PC-9 (cell line): ENCODE results near the gene CACNA1B.

Experiments used
- EZH2 ChIP-seq: fragments of 200-600 bp; sonication (generic); IDR thresholded peaks from 2 replicates; pipeline ENCODE4 v1.8.0; 2017; ENCODE audit warnings: antibody characterized with exemption, low read depth
- TF ChIP-seq, protein P1 (sequence below): fragments of 200-600 bp; sonication (generic); conservative IDR thresholded peaks from 2 replicates; pipeline ENCODE4 v1.6.1; 2017; ENCODE audit warnings: mixed run types, antibody characterized with exemption, mild to moderate bottlenecking, moderate library complexity

DNA sequence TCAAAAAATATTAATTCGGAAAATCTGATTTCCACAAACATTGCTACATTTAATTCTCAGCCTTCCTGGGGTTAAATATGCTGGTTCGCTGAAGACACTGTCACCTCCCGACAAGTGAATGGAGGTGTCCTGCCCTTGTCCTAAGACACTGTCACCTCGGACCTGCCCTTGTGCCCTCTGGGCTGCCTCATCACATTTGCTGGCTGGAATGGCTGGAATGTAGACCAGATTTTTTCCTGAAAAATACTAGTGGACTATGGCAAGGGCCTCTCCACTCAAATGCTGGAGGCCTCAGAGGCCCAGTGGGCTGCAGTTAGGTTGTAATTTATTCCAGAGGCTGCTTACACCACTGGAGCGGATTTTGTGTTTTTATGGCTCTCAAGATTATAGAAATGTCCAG lies 28.2 kb downstream of the CACNA1B start:
- TF ChIP-seq, protein P1, sequence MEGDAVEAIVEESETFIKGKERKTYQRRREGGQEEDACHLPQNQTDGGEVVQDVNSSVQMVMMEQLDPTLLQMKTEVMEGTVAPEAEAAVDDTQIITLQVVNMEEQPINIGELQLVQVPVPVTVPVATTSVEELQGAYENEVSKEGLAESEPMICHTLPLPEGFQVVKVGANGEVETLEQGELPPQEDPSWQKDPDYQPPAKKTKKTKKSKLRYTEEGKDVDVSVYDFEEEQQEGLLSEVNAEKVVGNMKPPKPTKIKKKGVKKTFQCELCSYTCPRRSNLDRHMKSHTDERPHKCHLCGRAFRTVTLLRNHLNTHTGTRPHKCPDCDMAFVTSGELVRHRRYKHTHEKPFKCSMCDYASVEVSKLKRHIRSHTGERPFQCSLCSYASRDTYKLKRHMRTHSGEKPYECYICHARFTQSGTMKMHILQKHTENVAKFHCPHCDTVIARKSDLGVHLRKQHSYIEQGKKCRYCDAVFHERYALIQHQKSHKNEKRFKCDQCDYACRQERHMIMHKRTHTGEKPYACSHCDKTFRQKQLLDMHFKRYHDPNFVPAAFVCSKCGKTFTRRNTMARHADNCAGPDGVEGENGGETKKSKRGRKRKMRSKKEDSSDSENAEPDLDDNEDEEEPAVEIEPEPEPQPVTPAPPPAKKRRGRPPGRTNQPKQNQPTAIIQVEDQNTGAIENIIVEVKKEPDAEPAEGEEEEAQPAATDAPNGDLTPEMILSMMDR, result no peak
- no peak for TF ChIP-seq EZH2
